DOHH2 (cell line): ENCODE measurements around the gene MTMR2.

Experiments used
- EZH2phosphoT487 ChIP-seq: fragments of 200-600 bp; sonication (generic); IDR thresholded peaks from 2 replicates; pipeline ENCODE4 v1.6.1; 2017; ENCODE audit warnings: borderline replicate concordance, mild to moderate bottlenecking, antibody characterized with exemption, low read length, moderate library complexity, mixed read lengths
- TF ChIP-seq, protein P1 (sequence below): fragments of 200-600 bp; sonication (generic); IDR thresholded peaks from one replicate; pipeline ENCODE4 v1.5.1; 2014; ENCODE audit warnings: antibody characterized with exemption, mild to moderate bottlenecking, low read depth, low read length; ENCODE audit not compliant: poor library complexity, severe bottlenecking

DNA sequence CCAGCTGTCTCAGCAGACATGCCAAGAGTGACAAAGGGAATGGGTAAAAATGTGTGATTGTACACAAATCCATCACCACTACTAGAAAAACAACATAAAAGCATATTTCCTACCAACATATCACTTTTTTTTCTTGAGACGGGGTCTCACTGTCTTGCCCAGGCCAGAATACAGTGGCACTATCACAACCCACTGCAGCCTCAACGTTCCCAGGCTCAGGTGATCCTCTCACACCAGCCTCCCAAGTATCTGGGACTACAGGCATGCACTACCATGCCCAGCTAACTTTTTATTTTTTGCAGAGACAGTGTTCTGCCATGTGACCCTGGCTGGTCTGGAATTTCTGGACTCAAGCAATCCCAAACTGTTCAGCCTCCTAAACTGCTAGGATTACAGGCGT is 5.2 kb downstream of the MTMR2 start:
- TF ChIP-seq, protein P1, sequence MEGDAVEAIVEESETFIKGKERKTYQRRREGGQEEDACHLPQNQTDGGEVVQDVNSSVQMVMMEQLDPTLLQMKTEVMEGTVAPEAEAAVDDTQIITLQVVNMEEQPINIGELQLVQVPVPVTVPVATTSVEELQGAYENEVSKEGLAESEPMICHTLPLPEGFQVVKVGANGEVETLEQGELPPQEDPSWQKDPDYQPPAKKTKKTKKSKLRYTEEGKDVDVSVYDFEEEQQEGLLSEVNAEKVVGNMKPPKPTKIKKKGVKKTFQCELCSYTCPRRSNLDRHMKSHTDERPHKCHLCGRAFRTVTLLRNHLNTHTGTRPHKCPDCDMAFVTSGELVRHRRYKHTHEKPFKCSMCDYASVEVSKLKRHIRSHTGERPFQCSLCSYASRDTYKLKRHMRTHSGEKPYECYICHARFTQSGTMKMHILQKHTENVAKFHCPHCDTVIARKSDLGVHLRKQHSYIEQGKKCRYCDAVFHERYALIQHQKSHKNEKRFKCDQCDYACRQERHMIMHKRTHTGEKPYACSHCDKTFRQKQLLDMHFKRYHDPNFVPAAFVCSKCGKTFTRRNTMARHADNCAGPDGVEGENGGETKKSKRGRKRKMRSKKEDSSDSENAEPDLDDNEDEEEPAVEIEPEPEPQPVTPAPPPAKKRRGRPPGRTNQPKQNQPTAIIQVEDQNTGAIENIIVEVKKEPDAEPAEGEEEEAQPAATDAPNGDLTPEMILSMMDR: no peak
- TF ChIP-seq EZH2phosphoT487: no peak
